D721Med (cell line): Measurements from ENCODE around the gene STPG2.

ENCODE experiments used
- DNase-seq: peaks from one replicate; pipeline ENCODE4 v3.0.0; 2011; ENCODE audit warnings: low spot score; ENCODE audit not compliant: insufficient read length
- FAIRE-seq: peaks from 2 replicates; lab custom pipeline; 2011; peaks lifted over from hg19 to GRCh38; lab: Jason Lieb, UNC
- TF ChIP-seq, protein P1 (sequence below): IDR thresholded peaks from 2 replicates; pipeline ENCODE4 v1.5.1; 2012; ENCODE audit warnings: mild to moderate bottlenecking, control low read depth; ENCODE audit not compliant: insufficient read depth; ENCODE audit errors: missing control alignments

Gene STPG2

DNA sequence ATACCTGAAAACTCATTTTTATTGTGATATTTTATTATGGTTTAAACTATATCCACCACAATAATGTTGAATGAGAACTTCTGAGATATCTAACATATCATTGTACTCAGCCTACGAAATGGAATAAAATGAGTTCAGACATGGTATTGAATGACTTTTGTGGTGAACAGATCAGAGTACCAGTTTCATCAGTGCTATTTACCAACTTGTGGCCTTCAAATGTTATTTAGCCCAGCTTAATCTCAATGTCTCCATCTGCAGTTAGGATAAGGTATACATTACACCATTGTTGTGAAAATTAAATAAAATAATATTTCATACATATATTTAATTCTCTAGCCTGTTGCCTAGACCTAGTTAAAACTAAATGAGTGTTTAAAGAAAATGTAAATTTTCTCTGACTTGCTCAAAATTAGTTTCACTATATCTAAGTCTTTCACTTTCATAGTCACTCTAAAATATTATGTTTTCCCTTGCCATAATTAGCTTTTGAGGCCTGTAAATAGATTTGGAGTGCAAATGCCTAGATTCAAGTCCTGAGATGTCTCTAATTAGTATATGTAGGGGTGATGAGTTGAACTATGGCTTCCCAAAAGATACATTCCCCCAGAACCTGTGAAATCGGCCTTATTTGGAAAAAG, 594.2 kb downstream of the STPG2 start:
- FAIRE-seq (no peak), DNase-seq (no peak)
- TF ChIP-seq, protein P1, sequence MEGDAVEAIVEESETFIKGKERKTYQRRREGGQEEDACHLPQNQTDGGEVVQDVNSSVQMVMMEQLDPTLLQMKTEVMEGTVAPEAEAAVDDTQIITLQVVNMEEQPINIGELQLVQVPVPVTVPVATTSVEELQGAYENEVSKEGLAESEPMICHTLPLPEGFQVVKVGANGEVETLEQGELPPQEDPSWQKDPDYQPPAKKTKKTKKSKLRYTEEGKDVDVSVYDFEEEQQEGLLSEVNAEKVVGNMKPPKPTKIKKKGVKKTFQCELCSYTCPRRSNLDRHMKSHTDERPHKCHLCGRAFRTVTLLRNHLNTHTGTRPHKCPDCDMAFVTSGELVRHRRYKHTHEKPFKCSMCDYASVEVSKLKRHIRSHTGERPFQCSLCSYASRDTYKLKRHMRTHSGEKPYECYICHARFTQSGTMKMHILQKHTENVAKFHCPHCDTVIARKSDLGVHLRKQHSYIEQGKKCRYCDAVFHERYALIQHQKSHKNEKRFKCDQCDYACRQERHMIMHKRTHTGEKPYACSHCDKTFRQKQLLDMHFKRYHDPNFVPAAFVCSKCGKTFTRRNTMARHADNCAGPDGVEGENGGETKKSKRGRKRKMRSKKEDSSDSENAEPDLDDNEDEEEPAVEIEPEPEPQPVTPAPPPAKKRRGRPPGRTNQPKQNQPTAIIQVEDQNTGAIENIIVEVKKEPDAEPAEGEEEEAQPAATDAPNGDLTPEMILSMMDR: no peak

DNA sequence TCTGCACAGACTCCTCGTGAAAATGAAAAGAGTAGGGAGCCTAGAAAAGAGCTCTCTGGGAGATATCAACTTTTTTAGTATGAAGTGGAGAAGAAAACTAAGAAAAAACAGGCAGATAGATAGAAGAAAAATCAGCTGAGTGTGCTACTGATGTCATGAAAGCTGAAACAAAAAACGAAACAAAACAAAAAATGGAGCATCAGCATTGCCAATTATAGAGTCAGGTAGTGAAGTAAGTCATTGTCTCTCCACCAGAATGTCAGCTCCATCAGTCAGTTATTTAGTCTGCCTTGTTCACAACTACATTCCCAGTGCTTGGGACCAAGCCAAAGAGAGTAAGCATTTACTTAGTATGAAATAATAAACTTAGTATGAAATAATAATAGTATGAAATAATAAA, 595.1 kb downstream of the STPG2 start:
- FAIRE-seq (no peak), DNase-seq (no peak)

DNA sequence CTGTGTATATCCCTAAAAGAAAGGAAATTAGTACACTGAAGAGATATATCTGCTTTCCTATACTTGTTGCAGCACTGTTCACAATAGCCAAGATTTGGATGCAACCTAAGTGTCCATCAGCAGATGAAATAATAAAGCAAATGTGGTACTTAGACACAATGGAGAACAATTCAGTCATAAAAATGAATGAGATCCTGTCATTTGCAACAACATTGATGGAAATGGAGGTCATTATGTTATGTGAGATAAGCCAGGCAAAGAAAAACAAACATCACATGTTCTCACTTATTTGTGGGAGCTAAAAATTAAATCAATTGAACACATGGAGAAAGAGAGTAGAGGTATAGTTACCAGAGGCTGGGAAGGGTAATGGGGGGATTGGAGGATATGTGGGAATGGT, 611.9 kb downstream of the STPG2 start:
- TF ChIP-seq, protein P1: no peak
- FAIRE-seq (no peak), DNase-seq (no peak)

More for the DNA sequence above, 595.1 kb downstream of the STPG2 start:
- TF ChIP-seq, protein P1: no peak

DNA sequence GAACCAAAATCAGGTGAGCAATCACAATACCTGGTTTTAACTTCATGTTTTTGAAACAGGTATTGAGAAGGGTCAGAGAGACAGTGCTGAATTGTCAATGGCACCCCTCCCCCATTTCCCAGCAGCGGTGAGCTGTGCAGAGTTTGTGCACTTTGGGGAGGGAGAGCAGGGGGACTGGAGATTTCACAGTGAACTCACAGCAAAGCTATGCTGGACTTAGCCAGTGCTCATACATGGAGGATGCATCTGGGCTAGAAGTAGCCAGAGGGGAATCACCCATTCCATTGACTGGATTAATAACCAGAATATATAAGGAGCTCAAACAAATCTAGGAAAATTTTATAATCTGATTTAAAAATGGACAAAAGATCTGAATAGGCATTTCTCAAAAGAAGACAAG, 612.6 kb downstream of the STPG2 start:
- DNase-seq (no peak), FAIRE-seq (no peak)
- TF ChIP-seq, protein P1: no peak

DNA sequence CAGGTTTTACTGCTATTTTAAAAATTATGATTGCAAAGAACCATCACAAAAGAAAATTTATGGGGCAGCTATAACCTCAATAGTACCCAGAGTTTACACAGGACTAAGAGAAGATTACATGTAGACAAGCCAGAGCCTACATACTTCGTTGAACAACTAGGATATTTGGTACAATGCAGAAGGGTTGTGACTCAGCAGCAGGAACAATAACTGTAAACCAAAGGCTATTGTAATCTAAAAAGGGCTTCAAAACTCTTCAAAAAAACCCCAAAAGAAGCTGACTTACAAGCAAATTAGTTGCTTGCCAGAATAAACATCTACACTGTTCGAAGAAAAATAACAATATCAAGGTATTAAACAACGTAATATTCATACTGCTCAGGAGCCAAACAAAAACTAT, 618.0 kb downstream of the STPG2 start:
- DNase-seq: no peak
- no peak for FAIRE-seq
- TF ChIP-seq, protein P1: no peak

DNA sequence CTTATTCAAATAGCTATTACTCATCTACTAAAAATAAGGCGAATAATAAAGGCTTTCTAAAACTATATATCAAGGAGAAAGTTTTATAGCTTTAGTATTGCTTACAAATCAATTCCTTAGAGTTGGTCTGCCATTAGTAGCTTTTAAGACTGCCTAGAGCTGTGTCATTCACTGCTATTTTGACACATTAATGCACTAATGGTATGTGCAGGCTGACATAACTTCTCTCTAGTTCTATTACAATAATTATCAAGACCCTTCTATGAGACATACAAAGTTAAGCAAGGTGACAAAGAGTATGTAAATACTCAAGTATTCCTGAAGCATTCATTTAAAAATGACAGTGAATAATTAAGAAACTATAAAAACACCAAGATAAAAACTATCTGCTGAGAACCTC, 625.3 kb downstream of the STPG2 start:
- FAIRE-seq: no peak
- DNase-seq: no peak
- TF ChIP-seq, protein P1: no peak

DNA sequence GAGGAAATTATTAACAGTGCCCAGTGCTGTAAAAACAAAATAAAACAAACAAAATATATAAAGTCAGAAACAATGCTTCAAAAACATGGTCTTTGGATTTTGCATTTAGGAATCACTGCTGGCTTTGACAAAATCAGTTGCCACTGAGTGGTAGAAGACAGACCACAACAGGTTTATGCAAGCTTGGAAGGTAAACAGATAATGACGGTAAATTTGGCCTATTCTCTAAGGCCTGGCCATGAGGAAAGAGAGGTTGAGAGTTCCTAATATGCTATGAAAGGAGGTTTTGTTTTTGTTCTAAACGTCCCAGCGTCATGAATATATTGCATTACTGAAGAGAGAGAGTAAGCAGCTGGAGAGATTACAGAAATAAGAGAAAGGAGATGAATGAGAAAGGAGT, 629.4 kb downstream of the STPG2 start:
- TF ChIP-seq, protein P1: no peak
- FAIRE-seq (no peak), DNase-seq (no peak)
